Smooth muscle cell (in vitro differentiated cells): ENCODE data around the gene TANC1. TPM values are rescaled to one million over a fixed set of nuclear protein-coding genes. Genes with fewer than 3 reads are reported as not detected.

Experiments
- DNase-seq: peaks from one replicate; lab custom pipeline; 2025; ENCODE audit not compliant: unreplicated experiment; lab: John Stamatoyannopoulos, UW
- H2AFZ ChIP-seq: fragments of 200-600 bp; sonication (generic); 2 replicates; pipeline ENCODE4 v1.6.0; 2016; ENCODE audit warnings: antibody characterized with exemption, low read depth, mild to moderate bottlenecking
- H3F3A ChIP-seq: fragments of 200-600 bp; sonication (generic); 2 replicates; pipeline ENCODE4 v1.6.0; 2017; ENCODE audit warnings: antibody characterized with exemption, low read depth
- H3K27ac ChIP-seq: fragments of 200-600 bp; sonication (generic); 2 replicates; pipeline ENCODE4 v1.5.1; 2016; ENCODE audit warnings: low read depth, mild to moderate bottlenecking
- H3K27me3 ChIP-seq: fragments of 200-600 bp; sonication (generic); 2 replicates; pipeline ENCODE4 v1.6.1; 2016; ENCODE audit warnings: low read depth, mild to moderate bottlenecking
- H3K36me3 ChIP-seq: fragments of 200-600 bp; sonication (generic); 2 replicates; pipeline ENCODE4 v1.5.1; 2016; ENCODE audit warnings: low read depth
- H3K4me1 ChIP-seq: fragments of 200-600 bp; sonication (generic); 2 replicates; pipeline ENCODE4 v1.5.1; 2016; ENCODE audit warnings: low read depth
- H3K4me2 ChIP-seq: fragments of 200-600 bp; sonication (generic); 2 replicates; pipeline ENCODE4 v1.6.0; 2016; ENCODE audit warnings: mild to moderate bottlenecking
- H3K4me3 ChIP-seq: fragments of 200-600 bp; sonication (generic); 2 replicates; pipeline ENCODE4 v1.5.1; 2016; ENCODE audit warnings: mild to moderate bottlenecking
- H3K79me2 ChIP-seq: fragments of 200-600 bp; sonication (generic); 2 replicates; pipeline ENCODE4 v1.6.0; 2016; ENCODE audit warnings: low read depth, mild to moderate bottlenecking
- H3K9ac ChIP-seq: fragments of 200-600 bp; sonication (generic); 2 replicates; pipeline ENCODE4 v1.6.0; 2016; ENCODE audit warnings: low read depth
- H3K9me3 ChIP-seq: fragments of 200-600 bp; sonication (generic); replicated peaks from 2 replicates; pipeline ENCODE4 v1.5.1; 2016; ENCODE audit warnings: low read depth
- H4K20me1 ChIP-seq: fragments of 200-600 bp; sonication (generic); 2 replicates; pipeline ENCODE4 v1.6.0; 2016; ENCODE audit warnings: low read depth
- WGBS: methylation state at CpG from one replicate; pipeline ENCODE4 v1.1.7; 2016; ENCODE audit warnings: low lambda C conversion rate; 5-methylcytosine and 5-hydroxymethylcytosine counted together
- polyA plus RNA-seq: library from polyadenylated mRNA; unstranded; fragments of >200 nt; fragmentation: Nextera tagmentation; extraction: Ambion mirVana; gene quantifications from 2 replicates; pipeline ENCODE4 v1.2.1, GENCODE V29; 2016
- total RNA-seq: library from RNA; depleted of rRNA; stranded (reverse); fragments of >200 nt; gene quantifications from 2 replicates; pipeline ENCODE4 v1.2.3, GENCODE V29; 2014
- TF ChIP-seq, protein P1 (sequence below): fragments of 200-600 bp; sonication (generic); IDR thresholded peaks from 2 replicates; pipeline ENCODE4 v1.5.1; 2017; ENCODE audit warnings: borderline replicate concordance, mild to moderate bottlenecking, antibody characterized with exemption; ENCODE audit not compliant: insufficient read depth, poor library complexity, severe bottlenecking

TANC1 gene
- total and polyA plus RNA-seq, 2 experiments from 2014 or later: 9.1 to 30.8 TPM

DNA sequence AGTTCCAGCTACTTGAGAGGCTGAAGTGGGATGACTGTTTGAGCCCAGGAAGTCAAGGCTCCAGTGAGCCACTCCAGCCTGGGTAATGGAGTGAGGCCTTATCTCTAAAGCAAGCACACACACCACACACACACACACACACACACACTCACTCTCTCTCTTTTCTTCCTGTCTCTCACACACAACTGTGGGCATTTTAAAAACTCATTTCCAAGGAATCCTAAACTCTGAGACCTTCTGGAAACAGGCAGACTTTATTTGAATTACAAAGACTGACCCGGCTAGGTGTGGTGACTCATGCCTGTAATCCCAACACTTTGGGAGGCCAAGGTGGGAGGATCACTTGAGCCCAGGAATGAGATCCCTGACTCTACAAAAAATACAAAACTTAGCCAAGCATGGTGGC lies 296.7 kb downstream of the TANC1 start:
- DNase-seq: no peak
- H3K36me3 ChIP-seq: no peaks in the 10 kb centered on the region
- peak overlapping the region; percentile 17 for H3K27ac ChIP-seq
- no peak overlapping the region for H3K4me3 ChIP-seq
- H3K9me3 ChIP-seq: no peaks in the 10 kb centered on the region
- H3F3A ChIP-seq: peaks cover 3% of the 10 kb centered on the region
- TF ChIP-seq, protein P1, sequence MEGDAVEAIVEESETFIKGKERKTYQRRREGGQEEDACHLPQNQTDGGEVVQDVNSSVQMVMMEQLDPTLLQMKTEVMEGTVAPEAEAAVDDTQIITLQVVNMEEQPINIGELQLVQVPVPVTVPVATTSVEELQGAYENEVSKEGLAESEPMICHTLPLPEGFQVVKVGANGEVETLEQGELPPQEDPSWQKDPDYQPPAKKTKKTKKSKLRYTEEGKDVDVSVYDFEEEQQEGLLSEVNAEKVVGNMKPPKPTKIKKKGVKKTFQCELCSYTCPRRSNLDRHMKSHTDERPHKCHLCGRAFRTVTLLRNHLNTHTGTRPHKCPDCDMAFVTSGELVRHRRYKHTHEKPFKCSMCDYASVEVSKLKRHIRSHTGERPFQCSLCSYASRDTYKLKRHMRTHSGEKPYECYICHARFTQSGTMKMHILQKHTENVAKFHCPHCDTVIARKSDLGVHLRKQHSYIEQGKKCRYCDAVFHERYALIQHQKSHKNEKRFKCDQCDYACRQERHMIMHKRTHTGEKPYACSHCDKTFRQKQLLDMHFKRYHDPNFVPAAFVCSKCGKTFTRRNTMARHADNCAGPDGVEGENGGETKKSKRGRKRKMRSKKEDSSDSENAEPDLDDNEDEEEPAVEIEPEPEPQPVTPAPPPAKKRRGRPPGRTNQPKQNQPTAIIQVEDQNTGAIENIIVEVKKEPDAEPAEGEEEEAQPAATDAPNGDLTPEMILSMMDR: no peak
- no peaks in the 10 kb centered on the region for H3K27me3 ChIP-seq
- no peaks in the 10 kb centered on the region for H3K4me1 ChIP-seq
- H2AFZ ChIP-seq: no peak overlapping the region
- no peaks in the 10 kb centered on the region for H4K20me1 ChIP-seq
- H3K9ac ChIP-seq: no peak overlapping the region
- WGBS: 6% methylated on average over 1 of the region's 1 CpG
- peaks cover 9% of the 10 kb centered on the region for H3K79me2 ChIP-seq
- no peak overlapping the region for H3K4me2 ChIP-seq

DNA sequence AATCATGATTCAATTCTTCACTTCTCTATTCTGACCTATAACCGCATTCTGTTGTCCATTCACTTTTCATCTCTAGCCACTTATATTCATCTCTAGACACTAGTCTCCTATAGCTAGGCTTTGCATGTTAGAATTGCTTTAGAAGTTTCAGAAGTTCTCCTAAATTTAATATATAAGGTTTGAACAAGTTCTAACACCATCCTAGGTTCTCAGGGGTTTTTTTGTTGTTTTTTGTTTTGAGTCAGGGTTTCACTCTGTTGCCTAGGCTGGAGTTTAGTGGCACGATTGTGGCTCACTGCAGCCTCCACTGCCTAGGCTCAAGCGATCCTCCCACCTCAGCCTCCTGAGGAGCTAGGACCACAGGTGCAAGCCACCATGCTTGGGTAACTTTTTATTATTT lies 298.1 kb downstream of the TANC1 start:
- DNase-seq: no peak
- no peaks in the 10 kb centered on the region for H3K79me2 ChIP-seq
- no peaks in the 10 kb centered on the region for H3K4me1 ChIP-seq
- no peak overlapping the region for H3K4me2 ChIP-seq
- no peak overlapping the region for H3K4me3 ChIP-seq
- peaks cover 3% of the 10 kb centered on the region for H3F3A ChIP-seq
- H4K20me1 ChIP-seq: no peaks in the 10 kb centered on the region
- no peaks in the 10 kb centered on the region for H3K36me3 ChIP-seq
- no peaks in the 10 kb centered on the region for H3K27me3 ChIP-seq
- no peak overlapping the region for H3K9ac ChIP-seq
- H2AFZ ChIP-seq: no peak overlapping the region
- TF ChIP-seq, protein P1: no peak
- H3K27ac ChIP-seq: no peak overlapping the region
- H3K9me3 ChIP-seq: no peaks in the 10 kb centered on the region
- WGBS: 100% methylated on average over 3 of the region's 3 CpGs

DNA sequence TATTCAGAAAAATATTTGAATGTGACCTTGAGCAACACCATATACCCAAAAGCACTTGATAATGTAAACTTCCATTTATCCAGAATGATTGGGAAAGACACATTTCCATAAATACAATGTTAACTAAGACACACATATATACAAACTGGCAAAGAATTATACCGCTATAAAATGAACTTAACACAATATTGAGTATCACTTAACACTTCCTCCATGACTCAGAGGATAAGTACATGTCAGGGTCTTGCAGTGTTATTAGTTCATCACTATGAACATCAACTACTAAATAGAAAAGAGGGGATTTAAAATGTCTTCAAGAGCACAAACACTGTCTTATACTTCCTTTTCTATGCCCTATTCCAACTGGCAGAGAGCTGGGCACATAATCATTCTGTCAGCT lies 299.5 kb downstream of the TANC1 start:
- no peak overlapping the region for H3K27ac ChIP-seq
- DNase-seq: no peak
- H3K4me3 ChIP-seq: no peak overlapping the region
- TF ChIP-seq, protein P1: no peak
- peaks cover 10% of the 10 kb centered on the region for H3K4me1 ChIP-seq
- WGBS: 79% methylated on average over 1 of the region's 1 CpG
- H4K20me1 ChIP-seq: no peaks in the 10 kb centered on the region
- peaks cover 3% of the 10 kb centered on the region for H3F3A ChIP-seq
- H3K9ac ChIP-seq: no peak overlapping the region
- no peaks in the 10 kb centered on the region for H3K36me3 ChIP-seq
- H3K27me3 ChIP-seq: no peaks in the 10 kb centered on the region
- H3K79me2 ChIP-seq: no peaks in the 10 kb centered on the region
- H3K4me2 ChIP-seq: no peak overlapping the region
- no peak overlapping the region for H2AFZ ChIP-seq
- no peaks in the 10 kb centered on the region for H3K9me3 ChIP-seq

DNA sequence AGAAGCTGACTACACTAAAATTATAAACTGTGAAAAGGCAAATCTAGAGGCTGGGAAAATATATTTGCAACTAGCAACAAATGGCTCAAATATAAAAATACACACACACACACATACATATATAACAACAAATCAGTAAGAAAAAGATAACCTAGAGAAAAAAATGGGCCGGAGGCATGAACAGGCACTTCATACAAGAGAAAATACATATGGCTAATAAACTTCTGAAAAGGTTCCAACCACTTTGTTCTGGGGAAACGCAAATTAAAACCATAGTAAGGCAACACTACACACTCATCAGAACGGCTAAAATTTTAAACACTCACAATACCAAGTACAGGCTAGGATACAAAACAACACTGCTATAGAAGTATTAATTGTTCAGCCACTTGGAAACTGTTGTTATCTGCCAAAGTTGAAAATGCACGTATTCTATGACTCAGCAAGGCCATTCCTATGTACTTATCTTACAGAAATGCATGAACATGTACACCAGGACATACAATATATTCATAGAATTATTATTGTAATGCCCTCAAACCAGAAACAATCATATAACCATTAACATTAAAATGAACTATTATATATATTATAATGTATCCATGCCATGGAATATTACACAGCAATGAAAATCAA lies 302.4 kb downstream of the TANC1 start:
- DNase-seq: no peak
- H3K9ac ChIP-seq: no peak overlapping the region
- H3K36me3 ChIP-seq: no peaks in the 10 kb centered on the region
- H3K9me3 ChIP-seq: no peaks in the 10 kb centered on the region
- H3F3A ChIP-seq: no peaks in the 10 kb centered on the region
- TF ChIP-seq, protein P1: no peak
- no peaks in the 10 kb centered on the region for H3K27me3 ChIP-seq
- H4K20me1 ChIP-seq: no peaks in the 10 kb centered on the region
- no peak overlapping the region for H3K4me2 ChIP-seq
- H3K4me1 ChIP-seq: peaks cover 10% of the 10 kb centered on the region
- peak overlapping the region; percentile 39 for H3K27ac ChIP-seq
- no peak overlapping the region for H2AFZ ChIP-seq
- 91% methylated on average over 4 of the region's 4 CpGs for WGBS
- H3K79me2 ChIP-seq: no peaks in the 10 kb centered on the region
- H3K4me3 ChIP-seq: no peak overlapping the region
